HFF-Myc (cell line): ENCODE results near the gene COQ10B.
"Not testable (repeated sequence)": the region's sequence is repeated elsewhere in the genome, so short reads cannot be mapped to it uniquely, and the experiment has no call there.

Source experiments
- DNase-seq: peaks from one replicate; pipeline ENCODE4 v3.0.0-alpha.2; 2011; ENCODE audit warnings: low read depth; ENCODE audit errors: extremely low read depth
- H3K4me3 ChIP-seq: replicated peaks from 2 replicates; pipeline ENCODE4 v1.5.1; 2011; ENCODE audit warnings: low read depth, mild to moderate bottlenecking, control low read depth, low read length
- CTCF ChIP-seq: IDR thresholded peaks from 2 replicates; pipeline ENCODE4 v1.5.1; 2012; ENCODE audit warnings: mild to moderate bottlenecking, low read depth, low read length, control low read depth; ENCODE audit errors: missing control alignments

Gene COQ10B

GRCh38 chr2:197450465-197450864, 2.9 kb upstream of the COQ10B start:
- H3K4me3 ChIP-seq = no peak overlapping the region
- no peak for TF ChIP-seq CTCF
- no peak for DNase-seq

- DNase-seq, H3K4me3 ChIP-seq: not testable (repeated sequence)
These were observed 2.4 kb upstream of the COQ10B start for GRCh38 chr2:197450935-197451358.

GRCh38 chr2:197452754-197453122, 614 bp upstream of the COQ10B start:
- TF ChIP-seq CTCF = no peak
- no peak for DNase-seq
- H3K4me3 ChIP-seq = peak overlapping the region; percentile 80

- TF ChIP-seq CTCF = no peak
- peak; percentile 80 for DNase-seq
These were observed 604 bp downstream of the COQ10B start for GRCh38 chr2:197453914-197454398.

GRCh38 chr2:197454923-197455322, 1.6 kb downstream of the COQ10B start:
- no peak for TF ChIP-seq CTCF
- no peak for DNase-seq
- peak overlapping the region; percentile 80 for H3K4me3 ChIP-seq

More at GRCh38 chr2:197453914-197454398, 604 bp downstream of the COQ10B start:
- peak overlapping the region; percentile 80 for H3K4me3 ChIP-seq

GRCh38 chr2:197455428-197455827, 2.1 kb downstream of the COQ10B start:
- DNase-seq = no peak
- H3K4me3 ChIP-seq = peak overlapping the region; percentile 80; the same call in 1 of the 2 replicates
- TF ChIP-seq CTCF = no peak

- TF ChIP-seq CTCF = no peak
- no peak overlapping the region for H3K4me3 ChIP-seq
- DNase-seq = no peak
These were observed 7.3 kb downstream of the COQ10B start for GRCh38 chr2:197460649-197461048.
